Left ventricle myocardium inferior (tissue), 1 donor: ENCODE data around the gene GPR183. TPM values are rescaled to one million over a fixed set of nuclear protein-coding genes. Genes with fewer than 3 reads are reported as not detected.
"Not testable (repeated sequence)": the region's sequence is repeated elsewhere in the genome, so short reads cannot be mapped to it uniquely, and the experiment has no call there.

ENCODE experiments used
- DNase-seq: peaks from one replicate; pipeline ENCODE4 v3.0.0-alpha.2; 2020
- H3K27ac ChIP-seq: fragments of 200-600 bp; replicated peaks from 2 replicates; pipeline ENCODE4 v1.8.0; 2021
- H3K27me3 ChIP-seq: fragments of 200-600 bp; 2 replicates; pipeline ENCODE4 v1.8.0; 2021; ENCODE audit warnings: low read depth
- H3K36me3 ChIP-seq: fragments of 200-600 bp; 2 replicates; pipeline ENCODE4 v1.8.0; 2021
- H3K4me1 ChIP-seq: fragments of 200-600 bp; 2 replicates; pipeline ENCODE4 v1.8.0; 2021
- H3K4me3 ChIP-seq: fragments of 200-600 bp; 2 replicates; pipeline ENCODE4 v1.8.0; 2021; ENCODE audit warnings: mild to moderate bottlenecking, moderate library complexity
- H3K9me3 ChIP-seq: fragments of 200-600 bp; replicated peaks from 2 replicates; pipeline ENCODE4 v1.8.0; 2021
- CTCF ChIP-seq: fragments of 200-600 bp; IDR thresholded peaks from 2 replicates; pipeline ENCODE4 v1.8.0; 2021; ENCODE audit warnings: antibody characterized with exemption, mild to moderate bottlenecking, borderline replicate concordance
- intact Hi-C: fragments of 100-400 bp; cut with micrococcal nuclease; formaldehyde crosslinking; loops from one replicate; pipeline ENCODE4 v1.11.0; 2022
- microRNA-seq: library from miRNA; unstranded; fragments of <30 nt; microRNA quantifications from one replicate; pipeline ENCODE4 v1.2.0, GENCODE V29; 2020
- total RNA-seq: library from RNA; stranded (reverse); fragmentation: NEBNext Ultra II Directional; extraction: Animal tissue kit (Norgen Biotek cat#: 25700); gene quantifications from one replicate; pipeline ENCODE4 v1.2.1, GENCODE V29; 2021
- donor health status: DM: no; HTN: yes; CAD: no; lungs with severe emphysema.

GPR183 gene
- total RNA-seq, 1 donor from 2014 or later = 1.7 TPM

GRCh38 chr13:99254830-99255229, 52.4 kb downstream of the GPR183 start:
- no peaks in the 10 kb centered on the region for H3K27me3 ChIP-seq
- no peak for TF ChIP-seq CTCF
- no peak overlapping the region for H3K4me3 ChIP-seq
- peaks cover 21% of the 10 kb centered on the region for H3K4me1 ChIP-seq
- H3K9me3 ChIP-seq = no peaks in the 10 kb centered on the region
- intact Hi-C loops = no loop called here
- no peak overlapping the region for H3K27ac ChIP-seq
- H3K36me3 ChIP-seq = peaks cover 14% of the 10 kb centered on the region
- DNase-seq = no peak

- intact Hi-C loops = no loop called here
- H3K4me1 ChIP-seq = peaks cover 13% of the 10 kb centered on the region
- no peak overlapping the region for H3K27ac ChIP-seq
- no peaks in the 10 kb centered on the region for H3K9me3 ChIP-seq
- peaks cover 21% of the 10 kb centered on the region for H3K36me3 ChIP-seq
- no peak for TF ChIP-seq CTCF
- no peak for DNase-seq
- H3K4me3 ChIP-seq = no peak overlapping the region
- no peaks in the 10 kb centered on the region for H3K27me3 ChIP-seq
These were observed 55.3 kb downstream of the GPR183 start for GRCh38 chr13:99251921-99252320.

- Histone ChIP-seq H3K36me3 (peaks cover 28% of the 10 kb centered on the region), H3K4me3 (no peak overlapping the region), H3K27me3 (no peaks in the 10 kb centered on the region), H3K9me3 (no peaks in the 10 kb centered on the region), H3K4me1 (peaks cover 6% of the 10 kb centered on the region), H3K27ac (no peak overlapping the region)
- DNase-seq = no peak
- intact Hi-C loops = no loop called here
- TF ChIP-seq CTCF = no peak
These were observed 56.0 kb downstream of the GPR183 start for GRCh38 chr13:99250982-99251825.

GRCh38 chr13:99249606-99250005, 57.6 kb downstream of the GPR183 start:
- H3K9me3 ChIP-seq, DNase-seq, intact Hi-C loops, H3K4me1 ChIP-seq, H3K4me3 ChIP-seq, H3K27me3 ChIP-seq, H3K27ac ChIP-seq: not testable (repeated sequence)
- peaks cover 29% of the 10 kb centered on the region for H3K36me3 ChIP-seq

- H3K4me1 ChIP-seq, intact Hi-C loops, H3K4me3 ChIP-seq, DNase-seq, H3K27me3 ChIP-seq, H3K9me3 ChIP-seq, H3K27ac ChIP-seq: not testable (repeated sequence)
- peaks cover 29% of the 10 kb centered on the region for H3K36me3 ChIP-seq
These were observed 58.0 kb downstream of the GPR183 start for GRCh38 chr13:99249178-99249577.

- H3K27me3 ChIP-seq = no peaks in the 10 kb centered on the region
- H3K4me1 ChIP-seq = no peaks in the 10 kb centered on the region
- H3K9me3 ChIP-seq = no peaks in the 10 kb centered on the region
- H3K36me3 ChIP-seq = peaks cover 37% of the 10 kb centered on the region
- no peak overlapping the region for H3K27ac ChIP-seq
- intact Hi-C loops = no loop called here
- DNase-seq = no peak
- H3K4me3 ChIP-seq = no peak overlapping the region
- TF ChIP-seq CTCF = no peak
These were observed 61.1 kb downstream of the GPR183 start for GRCh38 chr13:99246100-99246499.

Small RNAs within 50 kb of the gene (microRNA-seq; reads per million reads assigned to microRNA genes)
- not detected for gene MIR623

Other genes starting within 250 kb of the GPR183 start
- 44.3 TPM for gene UBAC2, start 106.5 kb downstream of the GPR183 start, total RNA-seq
- gene GPR18, start 49.0 kb downstream of the GPR183 start, total RNA-seq = not detected
- gene TM9SF2, start 194.1 kb upstream of the GPR183 start, total RNA-seq = 55.1 TPM